PFSK-1 (cell line): ENCODE results near the gene CAMSAP3.

ENCODE experiments used
- FOXP2 ChIP-seq: optimal IDR thresholded peaks from 2 replicates; pipeline ENCODE3; 2011; ENCODE audit warnings: borderline replicate concordance, control low read depth, inconsistent platforms; ENCODE audit not compliant: insufficient read depth; ENCODE audit errors: extremely low read length, extremely low read depth
- POLR2AphosphoS5 ChIP-seq: IDR thresholded peaks from 2 replicates; pipeline ENCODE4 v1.6.1; 2012; ENCODE audit warnings: low read depth, mild to moderate bottlenecking, control low read depth, low read length, moderate library complexity
- SIN3A ChIP-seq: IDR thresholded peaks from 2 replicates; pipeline ENCODE4 v1.6.1; 2012; ENCODE audit warnings: mild to moderate bottlenecking, low read length, moderate library complexity, borderline replicate concordance; ENCODE audit not compliant: insufficient read depth
- TAF1 ChIP-seq: IDR thresholded peaks from 2 replicates; pipeline ENCODE4 v1.6.1; 2012; ENCODE audit warnings: low read length, control low read depth, borderline replicate concordance; ENCODE audit not compliant: insufficient read depth
- TF ChIP-seq, protein P1 (sequence below), 2 experiments: IDR thresholded peaks; 2 replicates each; pipeline versions ENCODE4 v1.6.1 to v1.8.0; 2011 to 2012; ENCODE audit warnings: low read depth in 2 of 2, low read length in 2 of 2, control low read depth in 1 of 2, inconsistent platforms in 1 of 2, mild to moderate bottlenecking in 1 of 2, moderate library complexity in 1 of 2; ENCODE audit not compliant: insufficient read depth in 1 of 2

The CAMSAP3 gene

DNA sequence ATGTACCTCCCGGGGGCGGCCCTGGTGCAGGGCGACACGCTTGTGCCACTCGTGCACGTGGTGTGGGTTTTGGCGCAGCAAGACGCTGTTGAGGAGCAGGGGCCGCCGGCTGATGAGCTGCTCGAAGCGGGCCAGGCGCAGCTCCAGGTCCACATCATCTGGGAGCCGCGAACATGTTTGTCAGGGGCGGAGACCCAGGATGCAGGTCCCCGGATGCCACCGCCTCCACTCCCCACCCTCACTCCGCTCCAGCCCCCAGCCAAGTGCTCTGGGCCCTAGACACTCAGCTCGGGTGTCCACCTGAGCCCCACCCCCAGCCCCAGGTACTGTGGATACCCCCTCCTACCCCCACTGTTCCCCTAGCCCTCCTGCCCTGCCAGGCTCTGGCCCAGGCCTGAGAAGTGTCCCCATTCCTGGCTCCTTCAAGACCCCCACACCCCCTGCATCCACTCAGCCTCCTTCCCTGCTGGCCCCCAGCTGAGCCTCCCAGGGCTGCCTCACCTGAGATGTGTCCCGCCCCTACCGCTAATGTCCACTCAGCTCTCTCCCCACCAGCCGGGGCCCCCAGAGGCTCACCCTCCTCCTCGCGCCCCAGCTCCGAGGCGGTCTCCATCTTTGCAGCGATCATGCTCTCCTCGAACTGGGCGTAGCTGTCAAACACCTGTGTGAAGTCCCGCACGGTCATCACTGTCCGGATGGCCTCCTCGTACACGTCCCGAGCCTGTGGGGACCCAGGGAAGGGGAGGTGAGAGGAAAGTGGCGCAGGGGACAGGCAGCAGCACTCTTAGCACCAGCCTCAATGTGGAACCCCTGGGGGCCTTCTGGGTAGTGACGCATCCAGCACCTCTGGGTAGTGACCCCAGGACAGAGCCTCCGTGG lies 28.3 kb downstream of the CAMSAP3 start:
- no peak for TF ChIP-seq SIN3A
- TF ChIP-seq, protein P1, sequence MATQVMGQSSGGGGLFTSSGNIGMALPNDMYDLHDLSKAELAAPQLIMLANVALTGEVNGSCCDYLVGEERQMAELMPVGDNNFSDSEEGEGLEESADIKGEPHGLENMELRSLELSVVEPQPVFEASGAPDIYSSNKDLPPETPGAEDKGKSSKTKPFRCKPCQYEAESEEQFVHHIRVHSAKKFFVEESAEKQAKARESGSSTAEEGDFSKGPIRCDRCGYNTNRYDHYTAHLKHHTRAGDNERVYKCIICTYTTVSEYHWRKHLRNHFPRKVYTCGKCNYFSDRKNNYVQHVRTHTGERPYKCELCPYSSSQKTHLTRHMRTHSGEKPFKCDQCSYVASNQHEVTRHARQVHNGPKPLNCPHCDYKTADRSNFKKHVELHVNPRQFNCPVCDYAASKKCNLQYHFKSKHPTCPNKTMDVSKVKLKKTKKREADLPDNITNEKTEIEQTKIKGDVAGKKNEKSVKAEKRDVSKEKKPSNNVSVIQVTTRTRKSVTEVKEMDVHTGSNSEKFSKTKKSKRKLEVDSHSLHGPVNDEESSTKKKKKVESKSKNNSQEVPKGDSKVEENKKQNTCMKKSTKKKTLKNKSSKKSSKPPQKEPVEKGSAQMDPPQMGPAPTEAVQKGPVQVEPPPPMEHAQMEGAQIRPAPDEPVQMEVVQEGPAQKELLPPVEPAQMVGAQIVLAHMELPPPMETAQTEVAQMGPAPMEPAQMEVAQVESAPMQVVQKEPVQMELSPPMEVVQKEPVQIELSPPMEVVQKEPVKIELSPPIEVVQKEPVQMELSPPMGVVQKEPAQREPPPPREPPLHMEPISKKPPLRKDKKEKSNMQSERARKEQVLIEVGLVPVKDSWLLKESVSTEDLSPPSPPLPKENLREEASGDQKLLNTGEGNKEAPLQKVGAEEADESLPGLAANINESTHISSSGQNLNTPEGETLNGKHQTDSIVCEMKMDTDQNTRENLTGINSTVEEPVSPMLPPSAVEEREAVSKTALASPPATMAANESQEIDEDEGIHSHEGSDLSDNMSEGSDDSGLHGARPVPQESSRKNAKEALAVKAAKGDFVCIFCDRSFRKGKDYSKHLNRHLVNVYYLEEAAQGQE (IDR thresholded peaks at IDR 0.05; ENCODE audit: insufficient read depth in 1 of 2, low read depth in 2 of 2, low read length in 2 of 2), result no peak
- TF ChIP-seq TAF1, result no peak
- TF ChIP-seq POLR2AphosphoS5, result no peak
- TF ChIP-seq FOXP2, result no peak

DNA sequence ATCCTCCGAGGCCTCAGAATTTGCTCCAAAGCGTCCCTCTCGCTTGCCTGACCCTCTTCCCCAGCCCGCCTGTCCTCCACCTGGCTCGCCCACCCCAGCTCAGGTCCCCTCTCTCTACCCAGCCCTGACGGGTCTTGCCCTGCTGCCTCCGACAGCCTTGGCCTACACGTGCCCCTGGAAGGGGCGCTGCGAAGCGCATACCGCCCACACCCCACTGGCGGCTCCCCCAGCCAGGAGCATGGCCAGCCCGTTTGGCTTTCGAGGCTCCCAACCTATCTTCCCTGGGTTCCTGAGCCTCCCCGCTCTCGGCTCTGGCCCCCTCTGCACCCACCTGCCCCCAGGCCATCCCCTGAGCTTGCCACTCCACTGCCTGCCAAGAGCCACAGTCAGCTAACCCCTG lies 29.1 kb downstream of the CAMSAP3 start:
- TF ChIP-seq SIN3A (no peak), FOXP2 (no peak), POLR2AphosphoS5 (no peak), TAF1 (no peak)
- TF ChIP-seq, protein P1 (IDR thresholded peaks at IDR 0.05; ENCODE audit: insufficient read depth in 1 of 2, low read depth in 2 of 2, low read length in 2 of 2), result no peak

DNA sequence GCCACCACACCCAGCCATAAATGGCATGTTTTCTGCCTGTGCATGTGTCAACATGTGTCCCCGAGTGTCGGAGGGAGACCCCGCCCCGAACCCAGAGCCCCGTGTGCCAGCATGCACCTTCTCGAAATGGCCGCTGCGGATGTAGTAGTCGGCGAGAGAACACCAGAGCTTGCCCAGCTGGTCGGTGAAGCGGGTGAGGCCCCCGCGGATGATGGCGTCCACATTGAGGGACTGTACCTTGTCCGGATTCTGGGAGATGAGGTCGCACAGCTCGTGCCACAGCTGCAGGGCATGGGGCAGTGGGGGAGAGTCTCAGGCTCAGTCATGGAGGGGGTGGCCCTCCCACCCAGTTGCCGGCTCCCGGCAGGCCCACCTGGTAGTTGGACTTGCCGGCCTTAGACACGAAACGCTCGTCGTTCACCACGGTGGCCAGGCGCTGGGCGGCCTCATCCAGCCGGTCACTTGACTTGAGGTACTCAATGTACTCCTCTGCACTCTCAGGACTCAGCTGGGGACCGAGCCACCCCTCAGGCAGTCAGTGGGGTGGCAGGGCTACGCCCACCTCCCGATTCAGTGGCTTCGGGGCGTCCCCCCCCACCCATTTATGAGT lies 30.2 kb downstream of the CAMSAP3 start:
- TF ChIP-seq, protein P1 (IDR thresholded peaks at IDR 0.05; ENCODE audit: insufficient read depth in 1 of 2, low read depth in 2 of 2, low read length in 2 of 2), result no peak
- TF ChIP-seq FOXP2 (no peak), SIN3A (no peak), POLR2AphosphoS5 (no peak), TAF1 (no peak)

DNA sequence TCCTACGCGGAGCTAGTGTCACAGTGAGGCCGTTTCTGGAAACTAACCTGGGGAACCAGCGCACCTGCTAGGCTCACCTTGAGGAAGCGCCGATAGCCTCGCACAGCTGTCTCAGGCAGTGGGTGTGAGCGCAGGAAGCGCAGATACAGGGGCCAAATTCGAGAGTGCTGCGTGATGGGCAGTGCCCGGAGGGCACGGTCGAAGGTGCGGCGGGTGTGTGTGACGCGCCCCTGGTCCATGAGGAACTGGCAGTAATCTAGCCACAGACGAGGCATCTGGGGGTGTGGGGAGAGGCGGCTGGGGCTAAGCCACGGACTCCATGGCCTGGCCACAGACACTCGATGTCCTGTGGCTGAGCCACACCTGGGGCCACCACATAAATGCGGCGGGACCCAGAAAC lies 31.5 kb downstream of the CAMSAP3 start:
- no peak for TF ChIP-seq FOXP2
- no peak for TF ChIP-seq SIN3A
- TF ChIP-seq POLR2AphosphoS5, result no peak
- TF ChIP-seq, protein P1 (IDR thresholded peaks at IDR 0.05; ENCODE audit: insufficient read depth in 1 of 2, low read depth in 2 of 2, low read length in 2 of 2), result no peak
- TF ChIP-seq TAF1, result no peak
